ENCODE data around the gene NEDD9.

NEDD9 gene

DNA sequence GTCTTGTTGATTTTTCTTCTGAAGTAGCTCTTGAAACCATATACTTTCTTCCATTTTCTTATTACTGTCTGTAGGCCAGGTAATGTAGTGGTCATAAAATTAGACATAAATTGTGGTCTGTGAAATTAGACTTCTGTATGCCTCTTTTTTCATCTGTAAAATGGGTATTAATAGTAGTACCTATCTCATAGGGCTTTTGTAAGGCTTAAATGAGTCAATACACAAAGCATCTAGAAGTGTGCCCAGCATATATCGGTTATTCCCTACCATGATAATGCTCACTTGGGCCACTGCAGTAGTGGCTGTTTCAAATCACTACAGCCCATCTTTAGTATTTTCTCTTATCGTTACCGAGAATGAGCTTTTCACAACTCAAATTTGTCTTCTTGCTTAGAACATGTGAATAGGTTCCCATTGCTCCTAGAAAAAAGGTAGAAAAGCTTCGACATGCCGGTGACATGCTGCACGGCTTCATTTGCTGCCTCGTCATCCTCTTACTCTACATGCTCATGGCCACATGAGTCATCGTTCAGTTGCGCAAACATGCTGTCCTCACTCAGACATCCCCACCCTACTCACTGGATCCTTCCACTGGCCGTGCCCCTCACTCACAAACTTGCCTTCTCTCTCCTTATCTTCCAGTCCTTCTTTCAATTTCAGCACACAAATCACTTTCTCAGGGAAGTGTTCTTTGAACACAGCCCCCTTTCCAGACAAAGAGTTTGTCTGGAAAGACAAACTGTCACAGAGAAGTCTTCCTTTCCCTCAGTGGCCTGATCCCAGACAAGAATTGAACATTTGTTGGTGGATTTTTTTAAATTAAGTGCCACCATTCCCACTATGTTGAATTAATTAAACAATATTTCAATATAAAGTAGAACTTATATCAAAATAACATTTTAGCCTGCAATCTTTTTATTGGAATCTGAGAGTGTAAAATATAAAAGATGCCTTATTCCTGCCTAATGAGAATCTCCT lies 88.8 kb downstream of the NEDD9 start:
- DNase-seq (ENCODE audit: low read depth in 2 of 2): no peak

DNA sequence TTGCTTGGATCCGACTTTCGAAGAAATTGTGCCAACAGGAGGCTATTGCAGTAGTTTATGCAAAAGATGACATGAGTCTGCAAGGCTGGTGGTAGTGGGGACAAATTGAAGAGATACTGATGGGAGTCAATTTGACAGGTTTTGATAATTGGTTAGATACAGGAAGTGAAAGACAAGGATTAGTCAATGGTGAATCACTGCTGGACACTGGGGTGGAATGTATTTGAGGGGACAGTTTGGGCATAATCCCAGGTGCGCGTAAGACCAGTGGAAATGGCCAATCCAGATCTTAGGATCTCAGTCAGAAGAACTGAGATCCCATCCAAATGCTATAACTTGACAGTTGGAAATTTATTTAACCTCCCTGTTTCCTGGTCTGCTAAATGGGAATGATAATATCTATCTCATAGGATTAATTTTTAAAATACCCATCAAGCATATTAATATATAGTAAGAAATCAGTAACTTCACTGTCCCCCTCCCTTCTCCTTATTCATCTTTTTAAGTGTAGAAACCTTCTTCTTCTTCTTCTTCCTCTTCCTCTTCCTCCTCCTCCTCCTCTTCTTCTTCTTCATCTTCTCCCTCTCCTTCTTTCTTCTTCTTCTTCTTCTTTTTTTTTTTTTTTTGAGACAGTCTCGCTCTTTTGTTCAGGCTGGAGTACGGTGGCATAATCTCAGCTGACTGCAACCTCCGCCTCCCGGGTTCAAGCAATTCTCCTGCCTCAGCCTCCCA lies 90.0 kb downstream of the NEDD9 start:
- DNase-seq (ENCODE audit: low read depth in 2 of 2): no peak

DNA sequence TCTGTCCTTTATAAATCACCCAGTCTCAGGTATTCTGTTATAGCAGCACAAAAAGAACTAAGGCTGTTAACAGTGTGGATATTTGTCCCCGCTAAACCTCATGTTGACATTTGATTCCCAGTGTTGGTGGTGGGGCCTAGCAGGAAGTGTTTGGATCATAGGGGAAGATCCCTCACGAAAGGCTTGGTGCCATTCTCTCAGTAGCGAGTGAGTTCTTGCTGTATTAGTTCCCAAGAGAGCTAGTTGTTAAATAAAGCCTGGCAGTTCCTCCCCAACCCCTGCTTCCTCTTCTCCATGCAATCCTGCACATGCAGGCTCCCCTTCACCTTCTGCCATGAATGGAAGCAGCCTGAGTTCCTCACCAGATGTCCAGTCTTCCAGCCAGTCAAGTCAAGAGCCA lies 91.2 kb downstream of the NEDD9 start:
- no peak for DNase-seq (ENCODE audit: low read depth in 2 of 2)

DNA sequence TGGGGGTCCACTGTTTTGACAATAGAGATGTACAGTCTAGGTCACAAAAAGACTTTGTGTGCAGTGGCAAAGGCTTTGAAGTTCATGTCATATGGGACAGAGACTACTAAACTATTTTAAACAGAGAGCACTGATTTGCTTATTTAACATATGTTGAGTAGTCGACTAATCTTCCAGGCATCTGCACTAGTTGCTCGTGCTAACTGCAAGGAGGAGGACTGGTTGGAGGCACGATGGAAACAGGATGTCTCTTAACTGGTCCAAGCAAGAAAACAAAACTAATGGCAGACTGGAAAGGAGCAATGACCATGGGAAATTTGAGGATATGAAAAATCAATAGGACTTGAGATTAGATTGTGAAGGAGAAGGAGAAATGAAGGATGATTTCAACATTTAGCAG lies 92.4 kb downstream of the NEDD9 start:
- DNase-seq (ENCODE audit: low read depth in 2 of 2): no peak

DNA sequence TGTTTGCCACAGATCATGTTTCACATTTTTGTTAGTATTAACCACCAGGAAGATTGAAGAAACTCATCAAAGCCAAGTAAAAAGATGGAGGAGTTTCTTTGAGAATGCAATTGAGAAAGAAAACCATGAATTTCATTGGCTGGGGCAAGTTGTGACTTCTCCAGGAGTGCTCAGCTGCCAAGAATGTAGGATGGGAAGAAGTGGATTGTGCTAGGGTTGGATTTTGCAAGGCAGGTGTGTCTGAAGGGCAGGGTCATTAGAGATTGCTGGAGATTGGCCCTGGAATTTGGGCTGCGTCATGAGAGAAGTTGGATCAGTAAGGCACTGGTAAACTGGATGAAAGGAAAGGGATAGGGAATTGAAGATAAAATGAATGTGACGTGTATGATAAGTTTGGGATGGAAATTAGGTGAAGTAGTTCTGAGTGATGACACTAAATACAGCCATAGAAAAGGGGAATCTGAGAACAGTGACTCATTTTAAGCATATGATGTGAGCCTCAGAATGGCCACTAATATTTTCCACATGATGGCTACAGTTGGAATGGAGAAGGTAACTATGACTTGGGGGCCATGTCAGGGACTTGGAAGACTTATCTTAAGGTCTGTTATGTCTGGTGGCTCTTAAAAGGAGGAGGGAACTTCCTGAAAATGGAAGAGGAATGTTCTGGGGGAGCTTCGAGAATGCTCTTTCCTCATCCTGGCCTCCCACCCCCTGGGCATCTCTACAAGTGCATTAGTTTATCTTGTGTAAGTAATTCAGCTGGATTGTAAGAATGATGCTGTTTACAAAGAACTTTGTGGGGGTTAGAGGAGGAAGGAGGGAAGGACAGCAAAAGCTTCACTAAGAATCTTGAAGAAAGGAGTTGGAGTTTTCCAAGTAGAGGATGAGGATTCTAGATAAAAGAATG lies 93.2 kb downstream of the NEDD9 start:
- no peak for DNase-seq (ENCODE audit: low read depth in 2 of 2)

DNA sequence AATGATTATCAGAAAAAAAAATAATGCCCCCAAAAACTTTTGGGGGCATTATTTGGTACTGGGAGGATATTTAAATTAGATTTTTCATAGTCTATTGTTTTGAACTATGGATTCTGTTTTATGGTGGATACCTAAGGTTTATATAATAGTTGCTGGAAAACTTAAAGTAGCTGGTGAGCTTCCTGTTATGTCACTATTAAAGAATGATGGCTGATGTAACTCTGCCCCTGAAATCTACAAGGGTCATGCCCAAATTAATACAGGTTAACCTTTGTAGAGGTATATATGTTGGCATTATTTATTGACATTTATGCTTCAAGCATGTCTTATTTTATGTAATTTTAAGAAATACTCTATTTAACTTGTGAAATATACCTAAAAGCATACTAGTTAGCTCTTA lies 95.7 kb downstream of the NEDD9 start:
- DNase-seq (ENCODE audit: low read depth in 2 of 2): no peak

Data from stimulated activated CD4-positive, alpha-beta T cell treated with anti-CD3 and anti-CD28 coated beads, Interleukin-1b, Interleukin-23, amount 100 ng/mL, for 1 hour (primary cell).